PC-9 (cell line): ENCODE data around the gene ZNF610.

Experiments
- CTCF ChIP-seq: fragments of 200-600 bp; sonication (generic); conservative IDR thresholded peaks from 2 replicates; pipeline ENCODE4 v1.6.1; 2017; ENCODE audit warnings: mixed run types, antibody characterized with exemption, mild to moderate bottlenecking, moderate library complexity
- EZH2 ChIP-seq: fragments of 200-600 bp; sonication (generic); IDR thresholded peaks from 2 replicates; pipeline ENCODE4 v1.8.0; 2017; ENCODE audit warnings: antibody characterized with exemption, low read depth

GRCh38 chr19:52331757-52332156 is 4.3 kb upstream of the ZNF610 start:
- TF ChIP-seq CTCF (no peak), EZH2 (no peak)
